ENCODE results near the gene ENO4.

ENO4 gene

DNA sequence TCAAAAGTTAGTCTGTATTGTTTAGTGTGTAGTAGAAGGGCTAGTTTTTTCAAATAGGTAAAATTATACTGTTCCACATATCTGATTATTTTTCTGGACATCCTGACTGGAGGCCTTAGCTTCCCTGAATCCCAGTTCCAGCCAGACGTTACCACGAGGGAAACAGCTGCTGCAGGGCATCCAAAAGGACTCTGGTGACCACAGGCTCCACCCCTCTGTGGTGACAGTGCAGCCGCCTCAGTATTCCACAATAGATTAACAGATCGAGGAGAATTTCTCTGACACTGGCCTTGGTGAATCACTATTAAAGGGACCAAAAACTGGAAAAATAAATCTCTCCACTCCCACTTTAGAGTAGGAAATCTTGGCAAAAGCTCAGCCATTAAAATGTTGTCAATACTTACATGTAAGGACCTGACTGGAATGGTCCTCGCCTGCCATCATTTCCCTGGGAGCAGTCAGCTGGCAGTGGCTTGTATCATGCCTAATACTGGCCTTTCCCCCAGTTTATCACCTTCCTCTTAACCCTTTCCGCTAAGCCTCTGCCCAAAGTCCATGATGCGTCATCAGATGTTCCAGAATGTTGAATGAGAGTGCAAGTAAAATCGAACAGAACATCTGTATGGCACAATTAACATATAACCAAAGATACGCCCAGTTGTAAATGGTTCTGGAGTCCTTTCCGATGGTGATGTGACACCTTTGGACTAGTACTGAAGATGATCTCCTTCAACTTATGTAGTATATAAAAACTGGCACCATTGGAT is 31.6 kb downstream of the ENO4 start:
- TF ChIP-seq, protein P1, sequence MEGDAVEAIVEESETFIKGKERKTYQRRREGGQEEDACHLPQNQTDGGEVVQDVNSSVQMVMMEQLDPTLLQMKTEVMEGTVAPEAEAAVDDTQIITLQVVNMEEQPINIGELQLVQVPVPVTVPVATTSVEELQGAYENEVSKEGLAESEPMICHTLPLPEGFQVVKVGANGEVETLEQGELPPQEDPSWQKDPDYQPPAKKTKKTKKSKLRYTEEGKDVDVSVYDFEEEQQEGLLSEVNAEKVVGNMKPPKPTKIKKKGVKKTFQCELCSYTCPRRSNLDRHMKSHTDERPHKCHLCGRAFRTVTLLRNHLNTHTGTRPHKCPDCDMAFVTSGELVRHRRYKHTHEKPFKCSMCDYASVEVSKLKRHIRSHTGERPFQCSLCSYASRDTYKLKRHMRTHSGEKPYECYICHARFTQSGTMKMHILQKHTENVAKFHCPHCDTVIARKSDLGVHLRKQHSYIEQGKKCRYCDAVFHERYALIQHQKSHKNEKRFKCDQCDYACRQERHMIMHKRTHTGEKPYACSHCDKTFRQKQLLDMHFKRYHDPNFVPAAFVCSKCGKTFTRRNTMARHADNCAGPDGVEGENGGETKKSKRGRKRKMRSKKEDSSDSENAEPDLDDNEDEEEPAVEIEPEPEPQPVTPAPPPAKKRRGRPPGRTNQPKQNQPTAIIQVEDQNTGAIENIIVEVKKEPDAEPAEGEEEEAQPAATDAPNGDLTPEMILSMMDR (IDR thresholded peaks at IDR 0.05; ENCODE audit: extremely low read depth, insufficient read depth, missing control alignments) = no peak
- in situ Hi-C loops (cut with MboI; ENCODE audit: low pct_unique_long_range_greater_than_20kb, low sequenced_read_pairs, unreplicated experiment) = no loop called here
- DNase-seq (ENCODE audit: low spot score) = no peak

DNA sequence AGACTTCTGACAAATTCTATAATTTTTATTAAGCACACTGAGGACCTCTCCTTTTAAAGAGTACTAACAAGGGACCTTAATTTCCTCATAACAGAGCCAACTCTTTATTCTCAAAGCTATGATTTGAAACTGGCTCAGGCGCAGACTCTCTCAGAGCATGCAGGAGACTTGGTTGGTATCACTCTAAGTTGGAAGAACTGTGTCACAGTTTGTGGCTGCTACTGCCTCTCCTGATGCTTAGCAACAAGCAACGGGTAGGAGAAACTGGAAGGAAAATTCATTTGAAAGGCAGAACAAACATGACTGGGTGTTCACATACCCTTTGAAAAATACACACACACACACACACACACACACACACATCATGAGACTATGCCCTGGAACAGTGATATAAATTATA is 33.3 kb downstream of the ENO4 start:
- DNase-seq (ENCODE audit: low spot score) = no peak
- TF ChIP-seq, protein P1 (IDR thresholded peaks at IDR 0.05; ENCODE audit: extremely low read depth, insufficient read depth, missing control alignments) = no peak
- in situ Hi-C loops (cut with MboI; ENCODE audit: low pct_unique_long_range_greater_than_20kb, low sequenced_read_pairs, unreplicated experiment) = no loop called here

DNA sequence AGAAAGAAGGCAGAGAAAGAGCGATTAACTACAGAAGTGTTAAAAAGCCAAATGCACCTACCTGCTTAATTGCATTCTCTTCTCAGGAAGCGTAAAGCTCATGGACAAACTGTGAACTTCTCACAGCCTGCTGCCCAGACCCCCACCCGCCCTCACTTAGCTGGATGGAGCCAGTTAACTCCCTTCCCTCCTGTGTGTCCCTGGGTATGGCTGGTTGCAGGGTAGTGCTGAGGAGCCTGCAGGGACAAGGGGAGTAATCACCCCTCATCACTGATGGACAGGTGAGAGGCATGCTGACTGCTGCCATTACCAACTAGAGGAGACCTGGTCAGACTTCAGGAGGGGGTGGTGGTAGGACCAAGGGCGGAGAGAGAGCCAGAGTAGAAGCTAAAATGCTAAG is 37.5 kb downstream of the ENO4 start:
- DNase-seq (ENCODE audit: low spot score) = no peak
- in situ Hi-C loops (cut with MboI; ENCODE audit: low pct_unique_long_range_greater_than_20kb, low sequenced_read_pairs, unreplicated experiment) = no loop called here
- TF ChIP-seq, protein P1 (IDR thresholded peaks at IDR 0.05; ENCODE audit: extremely low read depth, insufficient read depth, missing control alignments) = no peak

DNA sequence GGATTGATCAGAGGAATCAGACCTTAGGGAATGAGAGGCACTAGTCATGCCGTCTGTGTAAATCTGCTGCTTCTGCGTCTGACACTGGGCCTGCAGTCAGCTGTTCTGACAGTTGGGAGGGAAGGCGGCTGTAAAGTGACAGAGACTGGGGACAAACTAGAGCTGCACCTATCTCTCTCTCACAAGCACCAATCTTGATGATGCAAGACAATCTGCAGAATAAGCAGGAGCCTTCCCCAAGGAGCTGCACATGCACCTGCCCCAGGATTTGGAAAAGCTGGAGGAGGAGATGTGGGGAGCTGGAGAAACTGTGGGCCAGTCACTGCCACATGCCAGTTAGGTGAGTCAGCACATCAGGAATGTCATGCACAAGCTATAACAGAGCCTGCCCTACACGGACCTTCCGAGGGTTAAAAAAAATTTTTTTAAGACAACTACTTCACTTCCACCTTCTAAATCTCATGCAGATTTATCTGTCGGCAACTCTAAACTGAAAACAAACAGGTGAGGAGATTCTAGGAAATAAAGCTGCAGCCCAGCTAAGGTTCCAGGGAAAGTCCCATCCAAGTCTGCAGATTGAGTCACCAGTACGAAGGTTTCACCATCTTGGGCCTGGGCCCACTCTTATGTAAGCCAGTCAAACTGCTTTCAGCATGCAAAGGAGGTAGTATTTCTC is 39.2 kb downstream of the ENO4 start:
- in situ Hi-C loops (cut with MboI; ENCODE audit: low pct_unique_long_range_greater_than_20kb, low sequenced_read_pairs, unreplicated experiment) = no loop called here
- no peak for DNase-seq (ENCODE audit: low spot score)
- TF ChIP-seq, protein P1 (IDR thresholded peaks at IDR 0.05; ENCODE audit: extremely low read depth, insufficient read depth, missing control alignments) = no peak

DNA sequence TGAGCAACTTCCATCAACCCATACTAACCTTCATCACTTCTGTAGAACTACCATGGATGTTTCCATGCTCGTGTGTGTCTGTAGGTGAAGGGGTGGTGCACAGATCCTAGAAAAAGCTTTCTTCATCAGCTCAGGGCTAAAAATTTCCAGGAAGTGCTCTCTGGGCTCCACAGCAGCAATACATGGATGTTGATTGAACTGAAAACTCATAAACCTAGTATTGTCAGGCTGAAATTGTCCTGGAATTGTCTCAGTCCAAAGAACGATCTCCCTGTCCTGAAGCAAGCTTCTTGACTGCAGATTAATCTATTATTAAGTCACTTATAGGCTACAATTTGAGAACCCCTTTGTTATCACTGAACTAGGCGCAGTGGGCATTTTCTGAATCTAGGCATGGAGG is 39.8 kb downstream of the ENO4 start:
- DNase-seq (ENCODE audit: low spot score) = no peak
- in situ Hi-C loops (cut with MboI; ENCODE audit: low pct_unique_long_range_greater_than_20kb, low sequenced_read_pairs, unreplicated experiment) = no loop called here
- TF ChIP-seq, protein P1 (IDR thresholded peaks at IDR 0.05; ENCODE audit: extremely low read depth, insufficient read depth, missing control alignments) = no peak

DNA sequence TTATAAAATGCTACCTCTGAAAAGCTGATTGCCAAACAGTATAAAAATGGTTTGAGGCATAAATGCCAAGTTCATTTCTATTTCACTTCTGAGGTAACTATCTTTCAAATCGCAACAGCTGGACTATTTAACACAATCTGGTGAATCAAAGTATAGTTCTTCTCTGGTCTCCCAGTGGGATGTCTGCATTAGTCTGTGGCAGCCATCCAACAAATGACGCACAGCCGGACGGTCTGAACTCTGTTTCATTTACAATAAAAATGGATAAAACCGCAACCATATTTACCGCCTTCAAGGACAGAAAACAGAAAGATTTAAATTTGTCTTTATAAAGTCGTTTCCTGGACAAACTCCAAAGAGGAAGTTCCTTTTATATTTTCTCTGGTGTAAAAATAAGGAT is 41.9 kb downstream of the ENO4 start:
- TF ChIP-seq, protein P1 (IDR thresholded peaks at IDR 0.05; ENCODE audit: extremely low read depth, insufficient read depth, missing control alignments) = no peak
- DNase-seq (ENCODE audit: low spot score) = no peak
- in situ Hi-C loops (cut with MboI; ENCODE audit: low pct_unique_long_range_greater_than_20kb, low sequenced_read_pairs, unreplicated experiment) = no loop called here

Measured in GM13977 (cell line).